ENCODE results near the gene MADCAM1.
"Not testable (repeated sequence)": the region's sequence is repeated elsewhere in the genome, so short reads cannot be mapped to it uniquely, and the experiment has no call there.

MADCAM1 gene

GRCh38 chr19:496112-496665 lies at the start of gene MADCAM1:
MADCAM1 (plus strand) TSS chr19:496486; CDS start chr19:496500, 14 bp downstream.
- DNase-seq: no peak

DNA sequence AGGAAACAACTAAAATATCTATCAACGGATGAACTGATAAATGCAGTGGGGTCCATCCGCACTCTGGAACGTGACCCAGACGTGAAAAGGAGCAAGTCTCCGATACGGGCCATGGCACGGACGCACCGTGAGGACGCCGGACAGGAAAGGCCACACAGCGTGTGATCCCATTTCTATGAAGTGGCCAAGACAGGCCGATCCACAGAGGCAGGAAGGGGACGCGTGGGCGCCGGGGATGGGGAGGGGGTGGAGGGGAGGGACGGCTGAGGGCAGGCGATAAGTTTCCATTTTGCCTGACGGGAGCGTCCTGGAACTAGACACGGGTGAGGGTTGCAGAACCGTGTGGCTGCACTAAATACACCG lies 49.2 kb upstream of the MADCAM1 start:
- no peak for DNase-seq

DNA sequence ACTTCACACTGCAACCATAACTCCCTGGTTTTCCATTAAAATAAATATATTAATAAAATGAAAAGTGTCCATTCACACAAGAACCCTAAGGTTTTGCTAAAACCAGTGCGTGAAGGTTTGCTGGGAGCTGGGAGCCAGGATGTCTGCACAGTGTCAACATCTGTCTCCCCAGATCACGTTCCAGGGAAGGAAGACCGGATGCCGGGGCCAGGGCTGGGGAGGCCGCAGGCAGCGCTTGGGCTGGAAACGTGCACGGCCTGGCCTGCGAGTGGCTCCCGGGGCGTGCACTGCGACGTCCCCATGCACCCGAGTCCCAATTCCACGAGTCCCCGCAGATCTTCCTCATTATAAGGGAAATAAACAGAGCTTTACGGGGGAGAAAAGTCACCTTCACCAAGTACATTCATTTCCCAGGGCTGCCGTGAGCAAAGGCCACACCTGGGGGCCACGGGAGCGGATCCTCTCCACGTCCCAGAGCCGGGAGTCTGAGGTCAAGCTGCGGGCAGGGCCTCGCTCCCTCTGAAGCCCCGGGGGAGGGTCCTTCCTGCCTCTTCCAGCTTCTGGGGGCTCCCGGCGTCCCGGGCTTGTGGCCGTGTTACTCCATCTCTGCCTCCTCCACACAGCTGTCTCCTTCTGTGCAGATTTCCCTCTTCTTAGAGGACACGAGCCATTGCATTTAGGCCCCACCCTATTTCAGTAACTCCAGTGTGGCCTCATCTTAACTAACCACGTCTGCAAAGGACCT lies 48.3 kb upstream of the MADCAM1 start:
- DNase-seq: no peak

- no peak for DNase-seq
These were observed 46.4 kb upstream of the MADCAM1 start for GRCh38 chr19:449916-450315.

DNA sequence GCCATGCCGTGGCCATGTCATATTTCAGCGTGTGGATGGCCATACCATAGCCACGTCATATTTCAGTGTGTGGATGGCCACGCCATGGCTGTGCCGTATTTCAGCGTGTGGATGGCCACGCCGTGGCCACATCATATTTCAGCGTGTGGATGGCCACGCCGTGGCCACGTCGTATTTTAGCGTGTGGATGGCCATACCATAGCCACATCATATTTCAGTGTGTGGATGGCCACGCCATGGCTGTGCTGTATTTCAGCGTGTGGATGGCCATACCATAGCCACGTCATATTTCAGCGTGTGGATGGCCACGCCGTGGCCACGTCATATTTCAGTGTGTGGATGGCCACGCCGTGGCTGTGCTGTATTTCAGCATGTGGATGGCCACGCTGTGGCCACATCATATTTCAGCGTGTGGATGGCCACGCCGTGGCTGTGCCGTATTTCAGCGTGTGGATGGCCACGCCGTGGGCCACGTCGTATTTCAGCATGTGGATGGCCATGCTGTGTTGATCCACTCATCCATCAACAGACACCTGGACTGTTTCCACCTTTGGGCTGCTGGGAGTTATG lies 45.3 kb upstream of the MADCAM1 start:
- not testable (repeated sequence) for DNase-seq

DNA sequence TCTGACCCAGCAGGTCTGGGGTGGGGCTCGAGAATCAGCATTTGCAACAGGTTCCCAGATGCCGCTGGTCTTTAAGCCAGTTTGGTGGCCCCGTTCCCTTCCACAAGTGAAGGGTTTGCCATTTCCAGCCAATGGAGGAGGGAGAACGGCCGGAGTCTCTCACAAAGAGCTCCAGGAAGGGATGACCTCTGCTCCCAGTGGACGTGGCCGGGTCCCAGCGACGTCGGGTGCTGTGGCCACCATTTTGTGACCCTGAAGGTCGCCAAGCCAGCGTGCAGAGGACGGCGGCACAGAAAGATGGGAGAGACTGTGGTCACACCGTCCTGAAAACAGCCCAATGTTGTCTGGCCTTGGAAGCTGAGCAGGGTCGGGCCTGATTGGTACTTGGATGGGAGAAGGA lies 43.5 kb upstream of the MADCAM1 start:
- DNase-seq: no peak

DNA sequence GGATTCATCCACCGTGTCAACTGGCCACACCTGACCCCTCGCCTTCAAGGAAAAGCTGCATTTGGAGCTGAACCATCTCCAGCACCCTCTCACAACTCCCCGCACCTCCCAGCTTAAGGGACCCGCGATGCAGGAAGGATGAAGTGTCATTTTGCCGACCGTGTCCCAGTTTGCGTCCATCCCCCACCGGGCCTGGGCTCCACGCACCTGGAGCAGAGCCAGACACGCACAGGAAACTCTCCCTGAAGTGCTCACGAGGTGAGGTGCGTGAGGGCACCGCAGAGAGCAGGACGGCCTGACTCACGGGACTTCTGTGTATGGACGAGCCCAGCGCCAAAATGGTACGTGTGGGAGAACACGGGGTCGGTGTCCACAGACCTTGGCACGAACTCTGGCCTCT lies 42.7 kb upstream of the MADCAM1 start:
- DNase-seq: no peak

- no peak for DNase-seq
These were observed 41.1 kb upstream of the MADCAM1 start for GRCh38 chr19:455031-455705.

GRCh38 chr19:455851-456546 lies 40.3 kb upstream of the MADCAM1 start:
- no peak for DNase-seq

- DNase-seq: no peak
These were observed 39.7 kb upstream of the MADCAM1 start for GRCh38 chr19:456547-457110.

DNA sequence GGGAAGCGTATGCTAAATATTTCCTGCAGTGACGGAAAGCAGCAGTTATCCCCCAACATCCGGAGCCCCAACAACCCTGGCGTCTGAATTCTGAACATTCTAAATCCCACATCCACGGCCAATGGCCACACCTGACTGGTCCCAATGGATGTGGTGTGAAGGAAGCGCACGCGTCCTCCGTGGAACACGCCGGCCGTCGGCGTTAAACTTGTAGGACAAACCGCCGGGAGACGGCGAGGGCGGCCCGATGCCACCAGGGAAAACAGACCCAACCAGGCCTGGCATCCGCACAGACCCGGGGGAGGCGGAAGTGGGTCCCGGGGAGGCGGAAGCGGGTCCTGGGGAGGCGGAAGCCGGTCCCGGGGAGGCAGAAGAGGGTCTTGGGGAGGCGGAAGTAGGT lies 38.6 kb upstream of the MADCAM1 start:
- DNase-seq: no peak

DNA sequence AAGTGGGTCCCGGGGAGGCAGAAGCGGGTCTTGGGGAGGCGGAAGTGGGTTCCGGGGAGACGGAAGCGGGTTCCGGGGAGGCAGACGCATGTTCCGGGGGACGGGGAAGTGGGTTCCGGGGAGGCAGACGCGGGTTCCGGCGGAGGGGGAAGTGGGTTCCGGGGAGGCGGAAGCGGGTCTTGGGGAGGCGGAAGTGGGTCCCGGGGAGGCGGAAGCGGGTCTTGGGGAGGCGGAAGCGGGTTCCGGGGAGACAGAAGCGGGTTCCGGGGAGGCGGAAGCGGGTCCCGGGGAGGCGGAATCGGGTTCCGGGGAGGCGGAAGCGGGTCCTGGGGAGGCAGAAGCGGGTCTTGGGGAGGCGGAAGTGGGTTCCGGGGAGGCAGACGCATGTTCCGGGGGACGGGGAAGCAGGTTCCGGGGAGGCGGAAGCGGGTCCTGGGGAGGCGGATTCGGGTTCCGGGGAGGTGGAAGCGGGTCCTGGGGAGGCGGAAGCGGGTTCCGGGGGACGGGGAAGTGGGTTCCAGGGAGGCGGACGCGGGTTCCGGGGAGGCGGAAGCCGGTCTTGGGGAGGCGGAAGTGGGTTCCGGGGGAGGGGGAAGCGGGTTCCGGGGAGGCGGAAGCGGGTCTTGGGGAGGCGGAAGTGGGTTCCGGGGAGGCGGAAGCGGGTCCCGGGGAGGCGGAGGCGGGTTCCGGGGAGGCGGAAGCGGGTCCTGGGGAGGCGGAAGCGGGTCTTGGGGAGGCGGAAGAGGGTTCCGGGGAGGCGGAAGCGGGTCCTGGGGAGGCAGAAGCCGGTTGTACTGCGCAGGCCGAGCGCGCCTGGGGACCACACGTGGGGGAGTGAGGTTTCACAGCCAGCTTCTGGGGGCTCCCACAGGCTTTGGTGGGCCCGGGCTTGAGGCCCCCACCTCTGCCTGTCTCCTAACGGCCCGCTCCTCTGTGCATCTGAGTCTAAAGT lies 37.9 kb upstream of the MADCAM1 start:
- no peak for DNase-seq

DNA sequence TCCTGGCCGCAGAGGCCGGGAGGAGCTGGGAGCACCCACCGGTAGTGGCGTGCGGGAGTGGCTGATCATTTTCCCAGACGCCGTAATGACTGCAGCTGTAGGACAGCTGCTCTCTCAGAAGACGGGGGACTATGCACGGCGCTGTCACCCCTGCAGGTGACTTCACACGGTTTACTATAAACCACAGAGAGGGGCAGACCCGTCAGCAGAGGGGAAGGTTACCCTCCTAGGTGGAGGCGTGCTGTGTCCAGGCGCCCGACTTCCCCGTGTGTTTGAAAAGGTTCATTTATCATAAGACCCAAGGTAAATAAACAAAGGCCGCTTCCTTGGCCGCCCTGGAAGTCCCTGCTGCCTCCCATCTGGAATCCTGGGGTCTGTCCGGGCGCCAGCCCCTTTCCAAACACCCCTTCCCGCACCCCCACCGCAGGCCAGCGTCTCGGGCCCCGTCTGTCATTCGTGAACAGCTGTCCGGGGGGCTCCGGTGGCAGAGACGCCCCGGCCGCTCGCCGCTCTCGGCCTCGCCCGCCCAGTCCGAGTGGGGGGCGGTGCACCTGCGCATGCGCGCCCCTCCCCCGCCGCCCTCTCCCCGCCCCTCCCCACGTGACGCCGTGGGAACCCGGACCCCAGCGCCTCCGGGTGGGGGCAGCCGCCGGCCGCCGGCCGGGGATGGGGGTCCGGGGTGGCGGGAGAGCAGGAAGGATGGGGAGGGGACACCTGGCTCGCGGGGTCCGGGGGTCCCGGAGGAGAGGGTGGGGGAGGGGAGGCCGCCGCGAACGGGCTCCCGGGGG lies 36.4 kb upstream of the MADCAM1 start:
- DNase-seq: peak; percentile 45

DNA sequence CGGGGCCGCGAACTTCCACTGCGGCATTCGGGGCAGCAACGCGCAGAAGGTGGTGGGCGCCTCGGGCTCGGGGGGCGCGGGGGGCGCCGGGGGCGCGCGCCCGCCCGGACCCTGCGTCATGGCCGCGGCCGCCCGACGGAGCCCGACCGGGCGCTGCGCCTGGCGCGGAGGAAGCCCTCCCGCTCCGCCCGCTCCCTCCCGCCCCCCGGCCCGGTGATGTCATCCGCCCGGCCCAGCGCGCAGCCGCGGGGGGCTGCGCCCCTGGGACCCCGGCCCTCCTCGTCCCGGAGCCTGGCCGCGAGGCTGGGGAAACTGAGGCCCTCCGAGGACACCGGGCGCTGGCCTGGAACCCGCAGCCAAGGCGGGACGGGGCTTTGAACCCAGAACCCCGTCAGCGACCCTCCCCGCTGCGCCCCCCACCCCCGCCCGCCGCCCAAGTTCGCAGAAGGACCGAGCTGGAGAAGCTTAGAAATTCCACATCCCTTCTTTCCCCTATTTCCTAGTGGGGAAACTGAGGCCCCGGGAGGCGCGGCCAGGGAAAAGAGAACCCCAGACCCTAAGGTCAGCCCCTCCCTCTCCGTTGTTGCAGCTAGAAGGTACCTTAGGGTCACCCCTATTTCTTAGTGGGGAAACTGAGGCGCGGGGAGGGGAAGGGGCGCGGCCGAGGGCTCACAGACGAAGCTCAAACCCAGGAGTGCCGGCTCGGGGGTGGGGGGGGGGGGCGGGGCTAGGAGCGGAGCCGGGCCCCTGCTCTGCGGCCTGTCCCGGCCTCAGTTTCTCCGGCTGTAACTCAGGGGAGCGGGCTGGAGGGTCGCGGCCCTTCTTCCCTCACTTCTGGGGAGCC lies 35.2 kb upstream of the MADCAM1 start, which contains the start of gene SHC2:
Gene SHC2 (minus strand): TSS at position 157 of the 844 bp plus-strand sequence. CDS start 37 bp downstream, at position 120.
- DNase-seq: peak; percentile 4

DNA sequence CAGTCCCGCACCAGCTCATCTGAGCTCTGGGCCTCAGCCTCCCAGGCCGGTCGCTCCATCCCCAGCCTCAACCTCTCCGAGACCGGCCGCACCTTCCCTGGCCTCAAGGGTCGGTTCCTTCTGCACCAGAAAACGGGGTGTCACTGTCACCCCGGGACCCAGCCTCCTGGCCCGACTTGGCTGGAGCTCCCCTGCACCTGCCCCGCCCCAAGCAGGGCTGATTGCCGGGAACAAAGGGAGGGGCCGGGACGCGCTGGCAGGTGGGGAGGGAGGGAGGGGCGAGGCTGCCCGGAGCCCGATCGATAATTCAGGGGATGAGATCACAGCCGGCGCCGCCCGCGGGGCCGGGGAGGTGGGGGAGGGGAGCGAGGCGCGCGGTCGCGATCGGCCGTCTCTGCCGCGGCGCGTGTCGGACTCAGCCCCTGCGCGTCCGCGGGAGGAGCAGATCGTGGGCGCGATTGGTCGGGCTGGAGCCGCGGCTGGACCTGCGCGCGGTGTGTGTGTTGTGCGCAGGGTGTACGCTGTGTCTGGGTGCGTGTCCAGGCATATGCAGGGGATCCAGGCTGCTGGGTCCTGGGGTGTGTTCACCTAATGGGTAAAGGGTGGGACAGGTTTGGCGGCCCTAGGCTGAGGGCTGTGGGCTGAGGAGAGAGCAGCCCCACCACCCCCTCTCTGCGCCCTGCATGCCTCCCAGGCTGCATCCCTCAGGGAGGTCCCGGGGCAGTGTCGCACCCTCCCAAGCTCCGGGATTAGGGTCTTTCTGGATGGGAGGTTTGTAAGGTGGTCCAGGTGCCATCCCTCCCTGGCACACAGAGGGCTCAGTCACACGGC lies 34.4 kb upstream of the MADCAM1 start:
- peak; percentile 66 for DNase-seq

GRCh38 chr19:463483-464207 lies 32.6 kb upstream of the MADCAM1 start:
- no peak for DNase-seq

- no peak for DNase-seq
These were observed 32.1 kb upstream of the MADCAM1 start for GRCh38 chr19:464208-464545.

All from NCI-H2029 (cell line).